GM21423 (cell line): ENCODE measurements around the gene ZKSCAN7.
"Not testable (repeated sequence)": the region's sequence is repeated elsewhere in the genome, so short reads cannot be mapped to it uniquely, and the experiment has no call there.

Experiments
- ATAC-seq: cut with Tn5 transposase; IDR thresholded peaks from one replicate; pipeline ENCODE4 v1.9.1; 2021; ENCODE audit warnings: mild to moderate bottlenecking, moderate library complexity; ENCODE audit not compliant: unreplicated experiment

ZKSCAN7 gene

DNA sequence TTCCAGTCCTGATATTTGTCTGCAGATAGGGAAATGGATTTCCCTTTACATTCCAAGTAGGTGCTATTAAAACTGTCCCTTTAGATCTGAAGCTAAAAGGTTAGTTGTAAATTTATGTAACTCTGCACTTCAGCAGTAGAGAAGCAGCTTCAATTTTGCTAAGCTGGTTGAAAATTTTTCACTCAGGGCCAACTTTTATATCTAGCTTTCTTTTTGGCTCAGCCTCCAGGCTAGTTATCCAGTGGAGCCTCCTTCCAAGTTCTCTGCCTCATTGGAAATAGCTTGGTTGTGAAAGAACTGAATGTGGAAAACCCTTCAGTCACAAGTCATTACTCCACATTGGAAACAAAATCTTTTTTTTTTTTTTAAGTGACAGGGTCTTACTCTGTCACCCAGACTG lies 21.6 kb downstream of the ZKSCAN7 start:
- no peak for ATAC-seq

GRCh38 chr3:44577354-44577952 lies 22.5 kb downstream of the ZKSCAN7 start:
- ATAC-seq: not testable (repeated sequence)

GRCh38 chr3:44578316-44578715 lies 23.3 kb downstream of the ZKSCAN7 start:
- not testable (repeated sequence) for ATAC-seq

DNA sequence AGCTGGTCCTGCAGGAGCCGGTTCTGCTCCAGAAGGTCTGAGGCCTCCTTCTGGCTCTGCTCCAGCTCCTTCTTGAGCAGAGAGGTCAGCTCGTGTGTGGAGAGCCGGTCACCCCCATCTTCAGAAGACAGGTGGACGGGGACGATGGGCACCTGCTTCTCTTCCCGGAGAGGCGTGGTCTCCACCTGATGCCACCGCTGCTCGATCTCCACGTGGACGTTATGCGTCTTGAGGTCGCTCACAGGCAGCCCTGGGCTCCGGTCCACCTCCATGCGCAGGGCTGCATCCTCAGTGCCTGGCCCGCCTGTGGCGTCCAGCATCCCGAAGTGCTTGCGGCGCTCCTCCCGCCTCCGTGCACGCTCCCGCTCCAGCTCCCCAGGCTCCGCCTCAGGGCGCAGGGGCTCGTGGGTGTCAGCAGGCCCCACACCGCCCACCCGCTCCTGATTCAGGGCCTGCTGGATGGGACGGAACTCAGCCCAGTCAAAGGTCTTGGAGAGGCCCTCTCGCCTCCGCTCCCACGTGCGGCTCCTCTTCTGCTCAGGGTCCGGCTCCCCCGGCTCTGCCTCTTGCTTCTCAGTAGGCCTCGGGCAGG lies 24.0 kb downstream of the ZKSCAN7 start:
- ATAC-seq: not testable (repeated sequence)

GRCh38 chr3:44579749-44580148 lies 24.8 kb downstream of the ZKSCAN7 start:
- not testable (repeated sequence) for ATAC-seq

DNA sequence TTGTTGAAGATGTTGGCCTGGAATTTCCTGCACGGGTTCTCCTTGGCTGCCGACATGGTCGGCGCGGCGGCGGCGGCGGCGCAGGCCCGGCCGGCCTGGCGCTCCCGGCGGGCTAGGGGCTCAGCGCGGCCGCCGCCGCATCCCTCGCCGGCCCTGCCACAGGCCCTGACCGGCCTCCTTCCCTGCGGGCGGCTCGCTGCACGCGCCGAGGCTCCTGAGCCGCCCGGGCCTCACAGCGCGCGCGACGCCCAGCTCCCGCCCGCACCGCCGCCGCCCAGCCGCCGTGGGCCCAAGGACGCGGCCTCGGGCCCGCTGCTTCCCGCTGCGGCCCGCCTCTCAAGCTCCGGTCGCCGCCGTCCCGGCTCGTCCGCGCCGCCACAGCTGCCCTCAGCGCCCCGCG lies 26.0 kb downstream of the ZKSCAN7 start:
- ATAC-seq: not testable (repeated sequence)

DNA sequence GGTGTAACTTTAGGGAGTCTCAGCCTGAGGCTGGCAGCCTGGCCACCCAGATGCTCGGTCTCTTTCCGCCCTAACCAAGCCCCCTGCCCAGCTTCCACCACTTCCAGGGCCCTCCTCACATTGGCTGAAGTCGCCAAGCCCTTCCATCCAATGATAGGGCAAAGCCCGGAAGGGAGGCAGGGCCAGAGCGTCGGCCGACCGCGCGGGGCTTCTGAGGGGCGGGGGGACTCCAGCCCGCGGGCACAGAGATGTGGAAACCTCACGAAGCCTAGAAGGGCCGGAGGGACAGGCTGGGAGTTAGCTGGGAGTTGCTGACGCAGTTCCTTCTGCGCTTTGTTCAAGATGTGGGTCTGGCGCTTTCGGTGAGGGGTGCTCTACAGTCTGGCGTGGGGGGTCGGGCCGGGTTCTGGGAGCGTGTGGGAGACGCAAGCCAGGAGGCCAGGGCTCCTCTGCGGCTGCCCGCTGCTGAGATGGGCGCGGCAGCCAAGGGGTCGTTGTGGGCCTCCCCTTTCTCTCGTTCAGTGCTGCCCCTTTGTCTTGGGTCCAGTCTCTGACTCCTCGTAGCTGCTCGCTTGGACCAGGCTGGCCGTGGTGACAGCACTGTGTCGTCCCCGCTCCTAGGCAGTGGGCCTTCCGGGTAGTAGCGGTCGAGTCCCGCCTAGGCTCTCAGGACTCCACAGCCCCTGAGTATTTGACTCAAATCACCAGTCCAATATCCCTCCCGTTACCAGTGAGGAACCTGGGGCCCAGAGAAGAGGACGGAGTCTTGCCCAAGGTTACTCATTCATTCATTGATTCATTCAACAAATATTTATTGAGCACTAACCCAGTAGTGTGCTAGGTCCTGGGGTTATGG lies 29.9 kb downstream of the ZKSCAN7 start, which contains the start of gene ZNF660:
ZNF660 (plus strand) TSS at position 319 of the 856 bp plus-strand sequence. CDS start 9,230 bp downstream, outside the sequence.
- peak; percentile 91 for ATAC-seq

GRCh38 chr3:44596621-44597020 lies 41.6 kb downstream of the ZKSCAN7 start:
- no peak for ATAC-seq

GRCh38 chr3:44601749-44602148 lies 46.8 kb downstream of the ZKSCAN7 start:
- no peak for ATAC-seq

- ATAC-seq: no peak
Observed at GRCh38 chr3:44612678-44613077, 57.7 kb downstream of the ZKSCAN7 start.
